RWPE1 (cell line): ENCODE data around the gene GRM3.

Experiments
- CTCF ChIA-PET: fragments of 350-600 bp; sonication (Branson Sonifier 250); formaldehyde crosslinking; extraction: SDS; loops from one replicate; lab custom pipeline; 2021; lab: Yijun Ruan, JAX
- POLR2A ChIA-PET: fragments of 400-600 bp; formaldehyde crosslinking; extraction: SDS; loops from one replicate; lab custom pipeline; 2020; ENCODE audit warnings: antibody characterized with exemption; ENCODE audit not compliant: low non-redundant PET; lab: Yijun Ruan, JAX
- DNase-seq: peaks from one replicate; pipeline ENCODE4 v3.0.0; 2012; ENCODE audit warnings: low spot score
- H3K27ac ChIP-seq: fragments of 450-650 bp; 2 replicates; pipeline ENCODE4 v1.5.1; 2017
- TF ChIP-seq, protein P1 (sequence below): fragments of 450-650 bp; conservative IDR thresholded peaks from 2 replicates; pipeline ENCODE4 v1.5.1; 2017; ENCODE audit warnings: low read depth, mild to moderate bottlenecking

GRM3 gene

GRCh38 chr7:86644282-86645224, 844 bp downstream of the GRM3 start:
- ChIA-PET POLR2A (no interaction called here), CTCF (interaction anchor here (0.6 kb wide), 1 partner anchor 1554 kb away, joined by 3 read pairs; no protein-coding TSS in a partner anchor)
- TF ChIP-seq, protein P1, sequence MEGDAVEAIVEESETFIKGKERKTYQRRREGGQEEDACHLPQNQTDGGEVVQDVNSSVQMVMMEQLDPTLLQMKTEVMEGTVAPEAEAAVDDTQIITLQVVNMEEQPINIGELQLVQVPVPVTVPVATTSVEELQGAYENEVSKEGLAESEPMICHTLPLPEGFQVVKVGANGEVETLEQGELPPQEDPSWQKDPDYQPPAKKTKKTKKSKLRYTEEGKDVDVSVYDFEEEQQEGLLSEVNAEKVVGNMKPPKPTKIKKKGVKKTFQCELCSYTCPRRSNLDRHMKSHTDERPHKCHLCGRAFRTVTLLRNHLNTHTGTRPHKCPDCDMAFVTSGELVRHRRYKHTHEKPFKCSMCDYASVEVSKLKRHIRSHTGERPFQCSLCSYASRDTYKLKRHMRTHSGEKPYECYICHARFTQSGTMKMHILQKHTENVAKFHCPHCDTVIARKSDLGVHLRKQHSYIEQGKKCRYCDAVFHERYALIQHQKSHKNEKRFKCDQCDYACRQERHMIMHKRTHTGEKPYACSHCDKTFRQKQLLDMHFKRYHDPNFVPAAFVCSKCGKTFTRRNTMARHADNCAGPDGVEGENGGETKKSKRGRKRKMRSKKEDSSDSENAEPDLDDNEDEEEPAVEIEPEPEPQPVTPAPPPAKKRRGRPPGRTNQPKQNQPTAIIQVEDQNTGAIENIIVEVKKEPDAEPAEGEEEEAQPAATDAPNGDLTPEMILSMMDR: no peak
- DNase-seq: no peak
- no peak overlapping the region for H3K27ac ChIP-seq

- CTCF ChIA-PET: no interaction called here
- H3K27ac ChIP-seq: no peak overlapping the region
- POLR2A ChIA-PET: no interaction called here
- TF ChIP-seq, protein P1: no peak
- no peak for DNase-seq
Measured at GRCh38 chr7:86645225-86645608, 1.5 kb downstream of the GRM3 start.

- ChIA-PET CTCF (no interaction called here), POLR2A (no interaction called here)
- no peak for DNase-seq
- H3K27ac ChIP-seq: no peak overlapping the region
- TF ChIP-seq, protein P1: no peak
Measured at GRCh38 chr7:86645676-86646276, 2.1 kb downstream of the GRM3 start.

GRCh38 chr7:86647385-86648094, 3.8 kb downstream of the GRM3 start:
- POLR2A ChIA-PET: no interaction called here
- no peak overlapping the region for H3K27ac ChIP-seq
- CTCF ChIA-PET: interaction anchor here (0.6 kb wide), 1 partner anchor 259 kb away, joined by 4 read pairs; no protein-coding TSS in a partner anchor
- no peak for DNase-seq
- TF ChIP-seq, protein P1: no peak

GRCh38 chr7:86648169-86648568, 4.5 kb downstream of the GRM3 start:
- CTCF ChIA-PET: no interaction called here
- POLR2A ChIA-PET: no interaction called here

More at GRCh38 chr7:86648169-86648568, 4.5 kb downstream of the GRM3 start:
- no peak overlapping the region for H3K27ac ChIP-seq
- TF ChIP-seq, protein P1: no peak
- DNase-seq: no peak
